Activated CD8-positive, alpha-beta memory T cell treated with anti-CD3 and anti-CD28 coated beads, Interleukin-2, amount 50 U/mL, for 1 hour (primary cell): ENCODE measurements around the gene RAB3GAP2.
"Not testable (repeated sequence)": the region's sequence is repeated elsewhere in the genome, so short reads cannot be mapped to it uniquely, and the experiment has no call there.

ENCODE experiments used
- DNase-seq: peaks from one replicate; pipeline ENCODE4 v3.0.0-alpha.2; 2020; ENCODE audit errors: extremely low read depth

The RAB3GAP2 gene

GRCh38 chr1:220198186-220199005, 73.9 kb downstream of the RAB3GAP2 start:
- no peak for DNase-seq

GRCh38 chr1:220195701-220196100, 76.6 kb downstream of the RAB3GAP2 start:
- no peak for DNase-seq

DNA sequence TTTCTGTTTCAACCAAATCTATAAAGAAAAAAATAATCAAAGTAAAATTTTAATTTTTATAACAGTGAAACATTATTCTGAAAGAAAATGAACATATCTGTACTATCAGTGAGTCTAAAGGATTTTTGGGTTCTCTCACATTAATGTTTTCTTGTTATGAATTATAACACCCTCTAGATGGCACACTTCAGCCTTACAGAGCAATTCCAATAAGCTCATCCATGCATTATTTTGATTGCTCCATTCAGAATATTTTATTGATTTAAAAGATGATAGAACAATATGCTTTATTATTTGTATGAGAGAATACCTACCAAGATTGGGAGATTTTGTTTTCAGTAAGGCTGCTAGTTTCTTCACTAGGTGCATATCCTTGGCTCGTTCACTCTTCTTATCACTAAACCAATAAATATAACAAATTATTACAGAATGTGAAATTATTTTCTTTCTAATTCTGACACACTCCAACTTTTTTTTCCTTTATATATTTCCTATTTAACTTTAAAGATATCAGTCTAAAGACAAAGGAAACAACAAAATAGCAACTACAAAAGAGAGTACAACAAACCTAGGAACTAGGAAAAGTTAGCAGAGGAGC, 82.4 kb downstream of the RAB3GAP2 start:
- no peak for DNase-seq

DNA sequence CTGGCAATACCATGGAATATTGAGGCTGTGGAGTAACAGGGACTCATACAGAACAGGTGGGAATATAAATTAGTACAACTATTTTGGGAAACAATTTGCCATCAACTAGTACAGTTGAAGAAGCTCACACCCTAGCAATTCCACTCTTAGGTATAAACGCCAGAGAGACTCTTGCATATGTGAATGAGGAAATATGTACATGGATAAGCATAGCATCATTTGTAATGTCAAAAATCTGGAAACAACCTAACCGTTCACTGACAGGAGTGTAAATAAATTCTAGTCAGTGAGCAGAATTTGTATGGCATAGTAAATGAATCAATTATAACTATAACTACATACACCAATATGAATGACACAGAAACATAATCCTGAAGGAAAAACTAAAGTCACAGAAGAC, 83.7 kb downstream of the RAB3GAP2 start:
- no peak for DNase-seq

DNA sequence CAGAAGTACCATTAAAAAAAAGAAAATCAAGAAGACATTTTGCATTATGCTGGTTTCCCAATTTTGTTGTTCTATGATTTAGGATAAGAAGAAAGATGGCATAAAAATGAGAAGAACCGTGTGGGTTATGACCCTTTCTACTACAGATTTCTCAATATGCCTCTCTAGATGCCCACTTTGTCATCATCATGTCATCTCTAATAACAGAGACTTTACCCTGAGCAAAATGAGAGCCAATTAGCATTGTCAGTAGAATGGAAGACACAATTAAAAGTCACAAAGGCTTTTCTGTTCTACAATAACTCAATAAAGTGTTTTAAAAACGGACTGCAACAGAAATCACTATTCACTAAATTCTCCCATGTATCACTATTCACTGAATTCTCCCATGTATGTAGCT, 85.5 kb downstream of the RAB3GAP2 start:
- no peak for DNase-seq

- DNase-seq = no peak
Measured at GRCh38 chr1:220184506-220184905, 87.7 kb downstream of the RAB3GAP2 start.

- no peak for DNase-seq
Measured at GRCh38 chr1:220182656-220183055, 89.6 kb downstream of the RAB3GAP2 start.

DNA sequence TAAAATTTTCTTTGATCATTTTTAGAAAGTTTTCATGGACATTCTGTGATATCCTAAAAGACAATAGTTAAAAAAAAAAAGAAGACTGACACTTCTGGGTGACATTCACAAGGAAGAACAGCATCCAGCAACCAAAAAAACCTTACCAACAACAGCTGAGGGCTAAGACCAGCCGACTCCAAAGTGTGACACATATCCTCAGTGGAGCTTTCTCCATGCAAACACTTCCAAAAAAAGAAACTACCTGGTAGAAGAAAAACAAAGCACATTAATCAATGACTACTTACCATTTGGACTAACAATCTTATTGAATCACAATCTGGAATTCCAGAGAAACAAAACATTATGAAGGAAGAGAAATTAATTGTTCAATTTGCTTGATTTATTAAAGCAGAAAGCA, 90.1 kb downstream of the RAB3GAP2 start:
- no peak for DNase-seq

GRCh38 chr1:220176540-220176939, 95.7 kb downstream of the RAB3GAP2 start:
- DNase-seq = no peak

- no peak for DNase-seq
Measured at GRCh38 chr1:220170836-220171526, 101.3 kb downstream of the RAB3GAP2 start.

DNA sequence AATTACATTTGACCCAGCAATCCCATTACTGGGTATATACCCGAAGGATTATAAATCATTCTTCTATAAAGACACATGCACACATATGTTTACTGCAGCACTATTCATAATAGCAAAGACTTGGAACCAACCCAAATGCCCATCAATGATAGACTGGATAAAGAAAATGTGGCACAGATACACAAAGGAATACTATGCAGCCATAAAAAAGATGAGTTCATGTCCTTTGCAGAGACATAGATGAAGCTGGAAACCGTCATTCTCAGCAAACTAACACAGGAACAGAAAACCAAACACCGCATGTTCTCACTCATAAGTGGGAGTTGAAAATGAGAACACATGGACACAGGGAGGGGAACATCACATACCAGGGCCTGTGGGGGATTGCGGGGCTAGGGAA, 102.4 kb downstream of the RAB3GAP2 start:
- DNase-seq = not testable (repeated sequence)

DNA sequence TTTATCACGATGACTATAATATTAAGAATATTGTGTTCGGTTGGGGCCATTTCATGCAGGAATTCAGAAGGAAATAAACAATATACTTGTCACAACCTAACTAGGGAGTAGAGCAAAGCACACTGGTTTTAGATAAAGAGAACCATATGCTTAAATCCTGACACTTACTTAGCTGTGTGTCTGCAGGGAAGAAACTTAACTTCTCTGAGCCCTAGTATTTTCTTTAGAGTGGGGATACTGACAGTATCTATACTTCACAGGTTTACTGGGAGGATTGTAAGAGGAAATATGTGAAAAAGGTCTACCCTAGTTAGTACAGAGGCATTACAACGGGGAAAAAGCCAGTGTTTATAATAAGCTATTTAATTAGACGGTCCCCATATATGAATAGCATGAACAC, 105.4 kb downstream of the RAB3GAP2 start:
- no peak for DNase-seq

GRCh38 chr1:220164517-220164916, 107.7 kb downstream of the RAB3GAP2 start:
- no peak for DNase-seq

DNA sequence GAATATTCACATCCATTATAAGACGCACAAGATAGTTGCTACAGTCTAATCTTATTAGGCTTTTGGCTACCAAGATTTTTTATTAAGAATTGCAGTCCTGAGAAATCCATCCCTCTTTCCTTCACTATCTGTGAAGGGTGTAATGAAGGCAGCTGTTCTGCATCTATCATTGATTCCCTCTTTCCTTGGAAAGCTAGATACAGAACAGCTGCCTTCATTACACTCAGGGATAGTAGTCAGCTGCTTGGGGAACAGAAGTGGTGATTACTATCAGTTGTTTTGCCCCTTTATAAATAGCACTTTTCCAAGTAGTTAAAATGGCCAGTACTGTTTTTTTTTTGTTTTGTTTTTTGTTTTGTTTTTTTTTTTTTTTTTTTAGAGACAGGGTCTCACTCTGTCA, 108.1 kb downstream of the RAB3GAP2 start:
- no peak for DNase-seq

- no peak for DNase-seq
Measured at GRCh38 chr1:220160027-220160426, 112.2 kb downstream of the RAB3GAP2 start.

DNA sequence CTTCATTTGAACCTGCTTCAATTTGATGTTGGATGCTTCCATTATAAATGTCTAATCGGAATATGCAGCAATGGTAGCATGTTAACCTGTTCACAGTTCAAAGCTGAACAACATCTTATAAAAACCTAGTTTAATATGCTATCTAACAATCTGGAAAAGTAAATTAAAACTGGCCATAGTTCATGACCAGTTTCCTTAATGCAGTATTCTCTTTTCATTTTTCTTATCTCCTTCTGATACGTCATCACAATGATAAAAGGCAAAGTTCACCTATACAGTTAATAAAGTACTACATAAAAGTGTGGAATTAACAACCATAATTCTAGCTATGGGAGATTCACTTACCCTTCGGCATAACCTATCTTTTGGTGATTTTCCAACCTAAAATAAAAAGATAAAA, 113.2 kb downstream of the RAB3GAP2 start:
- DNase-seq = no peak

- not testable (repeated sequence) for DNase-seq
Measured at GRCh38 chr1:220158530-220158929, 113.7 kb downstream of the RAB3GAP2 start.

DNA sequence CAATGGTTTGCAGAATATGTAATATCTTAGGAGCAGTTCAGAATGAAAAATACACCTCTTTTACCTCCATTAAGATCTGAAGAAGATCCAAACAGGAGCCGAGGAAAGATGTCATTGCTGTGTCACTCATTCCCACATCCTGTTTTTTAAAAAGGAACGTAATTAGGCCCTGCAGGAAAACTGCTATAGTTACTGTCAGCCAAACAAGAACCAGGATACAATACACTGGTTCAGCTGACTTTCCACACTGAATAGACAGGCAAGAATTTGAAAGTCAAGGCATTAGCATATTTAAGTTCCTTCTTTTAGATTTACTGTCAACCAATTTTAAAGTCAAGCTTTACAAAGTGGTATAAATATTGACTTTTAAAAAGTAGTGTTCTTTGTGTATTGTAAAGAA, 114.5 kb downstream of the RAB3GAP2 start:
- no peak for DNase-seq

- DNase-seq = no peak
Measured at GRCh38 chr1:220156620-220157146, 115.6 kb downstream of the RAB3GAP2 start.

DNA sequence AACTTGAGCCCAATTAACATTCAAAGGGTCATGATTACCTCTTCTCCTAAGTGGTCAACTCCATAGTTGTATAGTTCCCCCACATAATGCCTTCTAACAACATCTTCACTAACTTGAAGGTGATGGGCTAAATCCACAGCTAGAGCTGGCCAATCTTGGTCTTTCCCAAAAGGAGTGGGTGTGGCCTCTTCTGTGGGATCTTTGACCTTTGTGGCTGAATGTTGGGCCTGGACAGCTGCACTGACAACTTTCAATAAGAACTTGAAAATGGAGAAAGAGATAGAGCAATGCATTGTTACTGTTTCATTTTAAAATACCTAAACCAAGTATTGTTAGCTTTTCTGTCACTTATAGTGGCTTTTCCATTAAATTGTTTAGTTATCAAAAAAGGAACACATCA, 119.1 kb downstream of the RAB3GAP2 start:
- DNase-seq = no peak

DNA sequence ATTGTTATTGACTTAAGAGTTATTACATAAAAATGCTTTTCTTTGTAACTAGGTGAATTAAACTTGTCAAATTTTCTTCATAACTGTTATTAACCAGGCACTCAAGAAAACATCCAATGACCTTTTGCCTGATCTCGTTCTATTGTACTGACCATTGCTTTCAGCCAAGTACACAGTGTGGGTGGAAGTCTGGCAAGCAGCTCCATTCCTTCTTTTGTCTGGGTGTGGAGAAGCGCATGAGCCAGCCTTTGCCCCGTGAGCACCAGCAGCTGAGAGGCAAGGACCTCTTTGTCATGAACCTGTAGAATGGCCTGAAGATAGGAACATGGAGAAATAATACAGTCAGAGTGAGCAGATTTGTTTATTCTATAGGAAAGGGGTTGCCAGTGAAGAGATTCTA, 120.8 kb downstream of the RAB3GAP2 start:
- no peak for DNase-seq

- no peak for DNase-seq
Measured at GRCh38 chr1:220149742-220150141, 122.5 kb downstream of the RAB3GAP2 start.

GRCh38 chr1:220144051-220144450, 128.2 kb downstream of the RAB3GAP2 start:
- DNase-seq = no peak
